ENCODE data around the gene CACHD1. TPM values are rescaled to one million over a fixed set of nuclear protein-coding genes. Genes with fewer than 3 reads are reported as not detected.
"Not testable (repeated sequence)": the region's sequence is repeated elsewhere in the genome, so short reads cannot be mapped to it uniquely, and the experiment has no call there.

The CACHD1 gene
- total RNA-seq, 2 donors from 2014 or later, result 10.8 to 14.4 TPM

DNA sequence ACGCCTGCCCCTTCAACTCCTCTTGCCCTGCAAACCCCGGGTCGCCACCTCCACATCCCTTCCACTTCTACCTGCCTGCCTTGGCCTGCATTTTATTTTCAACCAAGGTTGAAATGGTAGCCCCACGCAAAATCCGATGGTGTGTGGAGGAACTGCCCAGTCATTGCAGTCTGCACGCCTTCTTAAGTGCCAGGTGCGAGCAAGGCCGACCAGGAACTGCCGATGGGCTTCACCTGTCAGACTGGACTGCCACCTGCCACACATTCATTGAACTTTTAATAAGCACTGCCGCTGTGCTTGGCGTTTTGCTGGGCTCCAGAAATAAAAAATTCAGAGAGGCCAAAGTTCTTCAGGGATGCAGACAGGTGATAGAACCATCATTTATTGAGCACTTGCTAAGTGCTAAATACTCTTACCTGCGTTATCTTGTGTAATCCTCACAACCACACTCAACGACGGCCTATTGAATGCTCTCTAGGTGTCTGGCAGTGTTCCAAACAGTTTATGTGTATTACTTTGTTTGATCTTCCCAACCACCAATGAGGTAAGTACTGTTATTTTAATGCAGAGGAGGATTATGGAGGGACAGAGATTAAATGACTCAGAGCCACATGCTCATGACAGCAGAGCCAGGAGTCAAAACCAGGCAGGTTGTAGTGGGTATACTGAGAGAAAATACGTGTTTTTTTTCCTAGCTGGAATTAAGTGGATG lies 36.2 kb downstream of the CACHD1 start:
- TF ChIP-seq, protein P1, sequence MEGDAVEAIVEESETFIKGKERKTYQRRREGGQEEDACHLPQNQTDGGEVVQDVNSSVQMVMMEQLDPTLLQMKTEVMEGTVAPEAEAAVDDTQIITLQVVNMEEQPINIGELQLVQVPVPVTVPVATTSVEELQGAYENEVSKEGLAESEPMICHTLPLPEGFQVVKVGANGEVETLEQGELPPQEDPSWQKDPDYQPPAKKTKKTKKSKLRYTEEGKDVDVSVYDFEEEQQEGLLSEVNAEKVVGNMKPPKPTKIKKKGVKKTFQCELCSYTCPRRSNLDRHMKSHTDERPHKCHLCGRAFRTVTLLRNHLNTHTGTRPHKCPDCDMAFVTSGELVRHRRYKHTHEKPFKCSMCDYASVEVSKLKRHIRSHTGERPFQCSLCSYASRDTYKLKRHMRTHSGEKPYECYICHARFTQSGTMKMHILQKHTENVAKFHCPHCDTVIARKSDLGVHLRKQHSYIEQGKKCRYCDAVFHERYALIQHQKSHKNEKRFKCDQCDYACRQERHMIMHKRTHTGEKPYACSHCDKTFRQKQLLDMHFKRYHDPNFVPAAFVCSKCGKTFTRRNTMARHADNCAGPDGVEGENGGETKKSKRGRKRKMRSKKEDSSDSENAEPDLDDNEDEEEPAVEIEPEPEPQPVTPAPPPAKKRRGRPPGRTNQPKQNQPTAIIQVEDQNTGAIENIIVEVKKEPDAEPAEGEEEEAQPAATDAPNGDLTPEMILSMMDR (IDR thresholded peaks at IDR 0.05), result no peak
- no peak for TF ChIP-seq POLR2A (IDR thresholded peaks at IDR 0.05)
- H3K27ac ChIP-seq, result peak overlapping the region in 1 of 2 donors; percentile 43
- 37% methylated on average over 15 of the region's 15 CpGs for WGBS
- peak overlapping the region; percentile 22 to 30 for H3K4me3 ChIP-seq
- H3K27me3 ChIP-seq (replicated peaks; ENCODE audit: insufficient read depth), result no peaks in the 10 kb centered on the region
- H3K4me1 ChIP-seq (replicated peaks), result no peaks in the 10 kb centered on the region
- no peak for DNase-seq (ENCODE audit: low spot score)
- H3K36me3 ChIP-seq, result no peaks in the 10 kb centered on the region
- no peaks in the 10 kb centered on the region for H3K9me3 ChIP-seq
- intact Hi-C loops (cut with DNase I), result no loop called here

DNA sequence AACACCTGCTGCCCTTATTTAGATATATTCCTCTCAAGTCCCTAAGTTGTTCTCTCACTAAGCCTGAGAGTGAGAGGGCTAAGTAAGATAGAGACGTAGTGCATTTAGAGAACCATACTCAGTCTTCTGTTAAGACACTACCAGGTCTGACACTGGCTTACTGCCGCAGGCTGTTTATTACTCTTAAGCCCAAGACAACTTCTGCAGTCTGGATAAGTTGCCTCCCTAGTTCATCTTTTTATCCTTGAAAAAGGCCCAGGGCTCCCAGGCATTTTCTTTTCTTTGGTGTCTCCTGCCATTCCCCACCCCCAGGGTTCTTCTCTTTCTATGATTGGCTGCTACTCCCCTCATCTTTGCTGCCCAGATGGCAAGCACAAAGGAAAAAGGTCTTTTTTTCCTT lies 38.7 kb downstream of the CACHD1 start:
- no peaks in the 10 kb centered on the region for H3K36me3 ChIP-seq
- DNase-seq (ENCODE audit: low spot score), result no peak
- intact Hi-C loops (cut with DNase I), result loop anchor here (2.0 kb wide), 1 partner anchor 36 kb away; no protein-coding TSS in a partner anchor
- no peaks in the 10 kb centered on the region for H3K27me3 ChIP-seq (replicated peaks; ENCODE audit: insufficient read depth)
- H3K9me3 ChIP-seq, result no peaks in the 10 kb centered on the region
- TF ChIP-seq POLR2A (IDR thresholded peaks at IDR 0.05) (no peak), POLR2AphosphoS5 (IDR thresholded peaks at IDR 0.05) (no peak)
- TF ChIP-seq, protein P1 (IDR thresholded peaks at IDR 0.05), result no peak
- 69% methylated on average over 2 of the region's 2 CpGs for WGBS
- no peak overlapping the region for H3K27ac ChIP-seq
- no peak overlapping the region for H3K4me3 ChIP-seq
- H3K4me1 ChIP-seq (replicated peaks), result no peaks in the 10 kb centered on the region

DNA sequence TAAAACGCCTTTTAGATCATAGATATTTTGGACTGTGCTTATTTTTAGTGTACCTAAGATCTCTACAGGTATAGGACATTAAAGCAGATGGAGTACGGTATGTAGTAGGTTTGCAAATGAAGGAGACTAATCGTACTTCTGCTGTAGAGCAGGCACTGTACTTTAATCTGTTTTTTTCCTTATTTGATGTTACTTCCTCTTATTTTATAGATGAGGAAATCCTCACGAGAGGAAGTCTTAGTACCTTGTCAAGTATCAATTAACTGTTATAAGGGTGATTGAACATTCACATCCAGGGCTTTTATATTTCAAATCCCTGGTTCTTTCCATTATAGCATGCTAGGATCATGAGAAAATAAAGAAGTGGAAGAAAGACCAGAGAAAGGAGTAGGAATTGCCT lies 41.1 kb downstream of the CACHD1 start:
- intact Hi-C loops (cut with DNase I), result no loop called here
- no peak for DNase-seq (ENCODE audit: low spot score)
- Histone ChIP-seq H3K36me3 (no peaks in the 10 kb centered on the region), H3K4me1 (replicated peaks) (no peaks in the 10 kb centered on the region), H3K27me3 (replicated peaks; ENCODE audit: insufficient read depth) (no peaks in the 10 kb centered on the region), H3K27ac (no peak overlapping the region), H3K4me3 (no peak overlapping the region), H3K9me3 (no peaks in the 10 kb centered on the region)
- WGBS, result 87% methylated on average over 4 of the region's 4 CpGs
- TF ChIP-seq, protein P1 (IDR thresholded peaks at IDR 0.05), result no peak
- no peak for TF ChIP-seq POLR2AphosphoS5 (IDR thresholded peaks at IDR 0.05)
- TF ChIP-seq POLR2A (IDR thresholded peaks at IDR 0.05), result no peak

DNA sequence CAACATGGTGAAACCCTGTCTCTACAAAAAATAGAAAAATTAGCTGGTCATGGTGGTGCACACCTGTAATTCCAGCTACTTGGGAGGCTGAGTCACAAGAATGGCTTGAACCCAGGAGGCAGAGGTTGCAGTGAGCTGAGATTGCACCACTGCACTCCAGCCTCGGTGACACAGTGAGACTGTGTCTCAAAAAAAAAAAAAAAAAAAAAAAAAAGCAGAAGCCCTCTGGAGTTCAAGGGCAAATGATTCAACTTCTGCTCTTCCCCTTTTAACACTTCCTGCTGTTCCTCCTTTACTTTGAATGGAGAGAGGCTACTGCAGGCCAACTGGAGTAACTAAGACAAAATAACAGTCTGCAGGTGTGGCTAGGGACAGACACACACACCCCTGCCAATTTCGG lies 42.3 kb downstream of the CACHD1 start:
- H3K4me1 ChIP-seq (replicated peaks); H3K4me3 ChIP-seq; H3K27me3 ChIP-seq (replicated peaks; ENCODE audit: insufficient read depth); H3K27ac ChIP-seq; H3K9me3 ChIP-seq; DNase-seq (ENCODE audit: low spot score); intact Hi-C loops (cut with DNase I); H3K36me3 ChIP-seq: not testable (repeated sequence)
- 62% methylated on average over 2 of the region's 2 CpGs for WGBS

DNA sequence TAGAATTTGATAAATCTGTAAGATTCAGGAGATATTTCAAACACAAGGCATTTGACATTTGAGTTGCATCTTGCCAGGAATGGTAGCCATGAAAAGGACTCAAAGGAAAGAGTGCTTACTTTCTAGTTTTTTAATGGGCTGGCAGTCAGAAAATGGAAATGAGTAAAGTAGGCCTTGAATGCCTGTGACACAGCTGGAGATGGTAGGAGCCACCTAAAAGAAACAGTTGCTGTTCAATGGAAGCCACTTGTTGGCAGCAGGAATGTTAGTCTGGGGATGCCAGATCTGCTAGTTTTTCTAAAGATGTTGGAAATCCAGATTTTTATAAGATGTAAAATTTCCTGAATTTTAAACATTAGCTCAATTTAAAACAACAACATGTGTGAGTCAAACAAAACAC lies 43.6 kb downstream of the CACHD1 start:
- intact Hi-C loops (cut with DNase I), result no loop called here
- no peak for DNase-seq (ENCODE audit: low spot score)
- H3K9me3 ChIP-seq, result no peaks in the 10 kb centered on the region
- no peaks in the 10 kb centered on the region for H3K36me3 ChIP-seq
- peak overlapping the region in 1 of 2 donors; percentile 50 for H3K27ac ChIP-seq
- no peaks in the 10 kb centered on the region for H3K27me3 ChIP-seq (replicated peaks; ENCODE audit: insufficient read depth)
- H3K4me1 ChIP-seq (replicated peaks), result no peaks in the 10 kb centered on the region
- H3K4me3 ChIP-seq, result no peak overlapping the region
- TF ChIP-seq POLR2AphosphoS5 (IDR thresholded peaks at IDR 0.05), result no peak

DNA sequence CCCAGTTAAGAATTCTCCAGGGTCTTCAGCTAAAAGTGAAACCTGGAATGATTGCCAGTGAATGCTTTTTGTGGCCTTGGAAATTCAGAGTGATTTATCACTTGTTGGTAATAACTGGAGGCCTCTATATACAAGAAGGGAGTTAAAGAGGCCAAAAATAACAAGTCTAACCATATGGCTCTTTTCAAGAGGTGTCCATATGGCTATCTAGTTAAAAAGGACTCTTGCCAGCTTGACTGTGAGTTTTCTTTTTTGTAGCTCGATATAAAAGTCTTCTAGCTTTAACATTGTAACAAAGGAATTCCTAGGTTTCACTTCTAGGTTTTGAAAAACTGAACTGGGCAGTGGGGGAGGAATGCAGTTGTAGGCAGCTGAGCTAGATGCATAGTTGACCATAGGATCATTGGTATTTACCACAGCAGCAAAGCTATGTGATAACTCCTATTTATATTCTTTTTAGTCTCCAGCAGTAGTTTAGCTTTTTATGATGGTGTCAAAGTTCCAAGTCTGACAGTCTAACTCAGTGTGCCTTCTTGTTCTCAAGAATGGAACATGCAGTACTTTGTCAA lies 44.4 kb downstream of the CACHD1 start:
- Histone ChIP-seq H3K36me3 (no peaks in the 10 kb centered on the region), H3K27me3 (replicated peaks; ENCODE audit: insufficient read depth) (no peaks in the 10 kb centered on the region), H3K4me3 (no peak overlapping the region), H3K27ac (peak overlapping the region; percentile 7 to 50), H3K9me3 (no peaks in the 10 kb centered on the region), H3K4me1 (replicated peaks) (no peaks in the 10 kb centered on the region)
- DNase-seq (ENCODE audit: low spot score), result no peak
- 4% methylated on average over 1 of the region's 1 CpG for WGBS
- TF ChIP-seq POLR2AphosphoS5 (IDR thresholded peaks at IDR 0.05) (no peak), POLR2A (IDR thresholded peaks at IDR 0.05) (no peak)
- TF ChIP-seq, protein P1 (IDR thresholded peaks at IDR 0.05), result no peak
- intact Hi-C loops (cut with DNase I), result no loop called here

Data from prostate gland (tissue), 2 donors.